Vagina (tissue), 2 donors: Measurements from ENCODE around the gene TMEM18.

Experiments used
- POLR2A ChIP-seq, 2 donors: fragments of 450-650 bp; IDR thresholded peaks; one replicate each; pipeline ENCODE4 v1.6.1; 2017; ENCODE audit warnings: antibody characterized with exemption in 2 of 2, mild to moderate bottlenecking in 2 of 2, moderate library complexity in 2 of 2
- POLR2AphosphoS5 ChIP-seq, 2 donors: sonication (generic); formaldehyde crosslinking; IDR thresholded peaks; one replicate each; pipeline ENCODE4 v1.9.0; 2017; ENCODE audit warnings: antibody characterized with exemption in 2 of 2, mild to moderate bottlenecking in 2 of 2, low read depth in 1 of 2; ENCODE audit not compliant: insufficient read depth in 1 of 2
- TF ChIP-seq, protein P1 (sequence below), 3 experiments: fragments of 450-650 bp in 2 of 3; fragments of 200-600 bp in 1 of 3; sonication (generic) in 1 of 3; IDR thresholded peaks; one replicate each; pipeline ENCODE4 v1.5.1; 2017 to 2019; ENCODE audit warnings: antibody characterized with exemption in 3 of 3, mild to moderate bottlenecking in 2 of 3, moderate library complexity in 2 of 3

DNA sequence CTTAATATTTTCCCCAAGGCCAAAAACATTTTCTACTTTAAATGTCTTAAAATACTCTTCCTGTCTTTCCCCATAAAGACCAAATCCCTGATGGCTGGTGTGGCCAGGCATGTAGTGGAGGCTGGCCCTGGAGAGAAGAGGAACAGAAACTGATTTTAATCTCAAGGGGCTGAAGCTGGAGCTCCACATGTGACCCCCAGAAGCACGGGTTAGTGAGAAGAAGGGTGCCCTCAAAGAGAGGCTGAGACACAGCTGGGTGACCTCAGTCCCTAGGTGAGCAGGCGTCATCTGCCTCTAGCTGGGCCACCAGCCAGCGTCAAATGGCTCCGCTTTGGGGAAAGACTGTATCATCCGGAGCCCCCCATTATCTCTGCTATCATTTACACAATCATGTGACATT is 19.3 kb upstream of the TMEM18 start:
- TF ChIP-seq, protein P1, sequence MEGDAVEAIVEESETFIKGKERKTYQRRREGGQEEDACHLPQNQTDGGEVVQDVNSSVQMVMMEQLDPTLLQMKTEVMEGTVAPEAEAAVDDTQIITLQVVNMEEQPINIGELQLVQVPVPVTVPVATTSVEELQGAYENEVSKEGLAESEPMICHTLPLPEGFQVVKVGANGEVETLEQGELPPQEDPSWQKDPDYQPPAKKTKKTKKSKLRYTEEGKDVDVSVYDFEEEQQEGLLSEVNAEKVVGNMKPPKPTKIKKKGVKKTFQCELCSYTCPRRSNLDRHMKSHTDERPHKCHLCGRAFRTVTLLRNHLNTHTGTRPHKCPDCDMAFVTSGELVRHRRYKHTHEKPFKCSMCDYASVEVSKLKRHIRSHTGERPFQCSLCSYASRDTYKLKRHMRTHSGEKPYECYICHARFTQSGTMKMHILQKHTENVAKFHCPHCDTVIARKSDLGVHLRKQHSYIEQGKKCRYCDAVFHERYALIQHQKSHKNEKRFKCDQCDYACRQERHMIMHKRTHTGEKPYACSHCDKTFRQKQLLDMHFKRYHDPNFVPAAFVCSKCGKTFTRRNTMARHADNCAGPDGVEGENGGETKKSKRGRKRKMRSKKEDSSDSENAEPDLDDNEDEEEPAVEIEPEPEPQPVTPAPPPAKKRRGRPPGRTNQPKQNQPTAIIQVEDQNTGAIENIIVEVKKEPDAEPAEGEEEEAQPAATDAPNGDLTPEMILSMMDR (IDR thresholded peaks at IDR 0.05): no peak
- TF ChIP-seq POLR2AphosphoS5 (IDR thresholded peaks at IDR 0.05; ENCODE audit: insufficient read depth in 1 of 2, low read depth in 1 of 2) (no peak), POLR2A (IDR thresholded peaks at IDR 0.05) (no peak)
